Right hindlimb (tissue), 1 donor: Measurements from ENCODE around the gene FAM120A.

Source experiments
- DNase-seq: peaks from one replicate; pipeline ENCODE4 v3.0.0-alpha.2; 2018

The FAM120A gene

GRCh38 chr9:93451849-93452709 is 594 bp downstream of the FAM120A start:
- peak; percentile 57 for DNase-seq

GRCh38 chr9:93452710-93453046 is 1.2 kb downstream of the FAM120A start:
- DNase-seq: no peak

- DNase-seq: peak; percentile 96
These were observed 1.8 kb downstream of the FAM120A start, which contains the start of gene FAM120AOS for GRCh38 chr9:93453047-93453914. Gene FAM120AOS, minus strand, starts transcription at chr9:93453581. Its CDS starts 872 bp downstream, at chr9:93452709.

- DNase-seq: no peak
These were observed 4.5 kb downstream of the FAM120A start for GRCh38 chr9:93456022-93456421.

GRCh38 chr9:93456504-93456903 is 5.0 kb downstream of the FAM120A start:
- DNase-seq: no peak

- no peak for DNase-seq
These were observed 5.5 kb downstream of the FAM120A start for GRCh38 chr9:93457006-93457405.

- DNase-seq: no peak
These were observed 7.2 kb downstream of the FAM120A start for GRCh38 chr9:93458712-93459111.

- no peak for DNase-seq
These were observed 8.0 kb downstream of the FAM120A start for GRCh38 chr9:93459432-93459847.

GRCh38 chr9:93460689-93461413 is 9.4 kb downstream of the FAM120A start:
- no peak for DNase-seq

GRCh38 chr9:93461414-93461743 is 9.9 kb downstream of the FAM120A start:
- no peak for DNase-seq

- DNase-seq: no peak
These were observed 10.3 kb downstream of the FAM120A start for GRCh38 chr9:93461821-93462220.

- no peak for DNase-seq
These were observed 12.3 kb downstream of the FAM120A start for GRCh38 chr9:93463638-93464248.

- no peak for DNase-seq
These were observed 12.9 kb downstream of the FAM120A start for GRCh38 chr9:93464395-93464794.

GRCh38 chr9:93464876-93465275 is 13.4 kb downstream of the FAM120A start:
- DNase-seq: no peak

GRCh38 chr9:93465855-93466254 is 14.4 kb downstream of the FAM120A start:
- no peak for DNase-seq

- DNase-seq: no peak
These were observed 15.1 kb downstream of the FAM120A start for GRCh38 chr9:93466416-93467061.

- no peak for DNase-seq
These were observed 15.6 kb downstream of the FAM120A start for GRCh38 chr9:93467062-93467416.

- no peak for DNase-seq
These were observed 16.0 kb downstream of the FAM120A start for GRCh38 chr9:93467462-93467861.

- peak; percentile 33 for DNase-seq
These were observed 17.4 kb downstream of the FAM120A start for GRCh38 chr9:93468763-93469456.

GRCh38 chr9:93470391-93470790 is 18.9 kb downstream of the FAM120A start:
- no peak for DNase-seq

GRCh38 chr9:93471124-93471523 is 19.6 kb downstream of the FAM120A start:
- DNase-seq: no peak

GRCh38 chr9:93473411-93473810 is 21.9 kb downstream of the FAM120A start:
- DNase-seq: no peak
